GM19452 (cell line): ENCODE data around the gene PUSL1.

Experiments used
- ATAC-seq: cut with Tn5 transposase; IDR thresholded peaks from one replicate; pipeline ENCODE4 v1.9.1; 2021; ENCODE audit not compliant: unreplicated experiment

Gene PUSL1

DNA sequence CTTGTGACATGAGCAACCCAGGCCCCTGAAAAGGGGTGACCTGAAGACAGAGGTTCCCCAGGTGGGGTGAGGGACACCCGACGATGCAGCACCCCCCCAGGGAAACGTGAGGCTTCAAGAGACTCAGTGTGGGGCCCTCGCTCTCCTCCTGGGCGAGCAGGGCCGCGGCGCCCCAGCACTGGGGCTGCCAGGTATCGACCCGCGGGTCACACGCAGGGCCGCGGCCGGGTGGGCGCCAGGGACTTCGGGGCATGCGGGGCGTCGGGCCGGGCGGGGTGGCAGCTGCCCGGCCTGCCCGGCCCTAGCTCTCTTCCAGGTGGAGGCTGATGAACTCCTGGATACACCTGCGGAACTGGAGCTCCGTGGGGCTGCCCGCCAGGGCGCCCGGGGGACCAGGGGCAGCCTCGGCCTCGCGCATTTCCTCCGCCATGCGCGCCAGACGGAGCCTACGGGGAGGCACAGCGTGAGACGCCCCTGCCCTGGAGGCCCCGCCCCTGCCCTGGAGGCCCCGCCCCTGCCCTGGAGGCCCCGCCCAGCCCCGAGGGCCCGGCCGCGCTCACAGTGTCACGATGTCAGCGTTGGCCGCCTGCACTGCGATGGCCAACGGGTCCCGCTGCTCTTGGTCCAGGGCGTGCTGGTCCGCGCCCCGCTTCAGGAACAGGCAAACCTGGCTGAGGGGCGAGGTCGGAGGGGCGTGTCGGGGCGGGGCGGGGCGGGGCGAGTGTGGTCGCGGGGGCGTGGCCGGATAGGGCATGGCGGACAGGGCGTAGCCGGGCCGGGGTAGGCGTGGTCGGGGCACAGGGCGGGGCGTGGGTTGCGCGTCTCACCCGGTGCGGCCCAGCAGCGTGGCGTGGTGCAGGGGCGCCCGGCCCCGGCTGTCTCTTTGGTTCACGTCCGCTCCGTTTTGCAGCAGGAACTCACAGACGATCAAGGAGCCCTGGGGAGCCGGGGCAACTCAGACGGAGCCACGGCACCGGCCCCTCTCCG, 14.8 kb upstream of the PUSL1 start:
- no peak for ATAC-seq

DNA sequence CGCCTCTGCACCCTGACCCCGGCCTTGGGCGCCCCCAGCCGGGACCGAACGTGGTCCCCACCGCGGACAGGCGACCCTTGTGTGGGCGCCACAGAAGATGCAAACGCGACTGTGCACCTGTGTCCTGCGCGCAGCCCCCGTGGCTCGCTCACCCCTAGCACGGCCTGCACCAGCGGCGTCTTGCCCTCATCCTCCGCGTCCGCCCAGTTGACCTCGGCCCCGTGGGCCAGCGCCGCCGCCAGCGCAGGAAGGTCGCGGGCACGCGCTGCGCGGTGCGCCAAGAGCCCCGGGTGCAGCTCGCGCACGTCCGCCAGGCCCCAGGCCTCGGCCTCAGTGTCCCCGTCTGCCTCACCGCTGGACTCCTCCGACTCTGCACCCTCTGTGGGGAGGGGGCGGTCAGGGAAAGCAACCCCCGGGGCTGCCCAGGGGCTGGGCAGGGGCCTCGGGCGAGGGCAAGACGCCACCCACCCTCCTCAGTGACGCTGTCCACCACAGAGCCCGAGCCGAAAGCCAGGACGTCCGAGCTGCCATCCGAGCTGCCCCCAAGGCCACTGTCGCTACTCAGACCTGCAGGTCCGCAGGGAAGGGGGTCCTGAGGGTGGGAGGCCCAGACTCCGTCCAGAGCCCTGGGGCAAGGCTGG, 14.0 kb upstream of the PUSL1 start:
- ATAC-seq = no peak

GRCh38 chr1:1295154-1295923, 13.1 kb upstream of the PUSL1 start:
- no peak for ATAC-seq

GRCh38 chr1:1296070-1297061, 12.0 kb upstream of the PUSL1 start:
- no peak for ATAC-seq

DNA sequence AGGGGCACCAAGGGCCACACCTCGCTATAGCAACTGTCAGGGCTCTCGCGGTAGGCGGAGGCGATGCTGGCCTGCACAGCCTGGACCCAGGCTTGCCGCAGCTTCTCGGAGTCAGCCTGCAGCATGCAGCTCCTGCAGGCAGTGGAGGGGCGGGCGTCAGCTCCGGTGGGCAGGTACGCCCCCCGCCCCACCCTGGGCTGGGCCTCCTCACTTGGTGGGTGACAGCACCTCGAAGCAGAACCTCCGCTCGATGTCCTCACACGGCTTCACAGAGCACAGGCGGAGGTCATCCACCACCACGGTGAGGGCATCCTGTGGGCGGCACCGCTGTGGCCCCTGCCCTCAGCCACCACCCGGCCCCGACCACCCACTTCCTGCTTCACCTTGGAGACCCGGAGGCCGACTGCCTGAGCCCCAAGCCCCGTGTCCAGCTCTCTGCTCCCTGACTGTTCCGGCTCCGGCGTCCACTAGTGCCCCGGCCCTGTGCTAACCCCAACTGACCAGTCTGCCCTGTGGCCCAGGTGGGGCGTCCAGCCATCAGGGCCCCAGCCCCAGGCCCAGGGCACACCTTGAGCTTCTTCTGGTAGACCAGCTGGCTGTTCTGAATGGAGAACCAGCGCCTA, 10.5 kb upstream of the PUSL1 start:
- no peak for ATAC-seq

GRCh38 chr1:1298861-1299685, 9.3 kb upstream of the PUSL1 start:
- ATAC-seq = no peak

- ATAC-seq = no peak
These were observed 8.6 kb upstream of the PUSL1 start for GRCh38 chr1:1299686-1300351.

DNA sequence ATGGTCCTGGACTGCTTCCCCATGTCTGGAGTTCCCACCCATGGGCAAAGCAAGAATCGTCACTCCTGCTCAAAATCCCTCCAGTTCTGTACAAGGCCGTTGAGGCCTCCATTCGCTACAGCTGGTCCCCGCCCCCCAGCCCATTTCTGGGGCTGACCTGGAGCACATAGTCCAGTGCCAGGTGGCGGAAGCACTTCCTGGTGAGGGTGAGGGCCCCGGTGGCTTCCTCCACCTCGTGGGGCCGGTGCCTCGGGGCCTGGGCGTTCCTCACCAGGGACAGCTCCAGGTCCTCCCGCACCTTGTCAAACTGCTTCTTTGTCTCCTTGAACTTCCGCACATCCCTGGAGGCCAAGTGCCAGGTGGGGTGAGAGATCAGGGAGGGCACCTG, 8.1 kb upstream of the PUSL1 start:
- no peak for ATAC-seq

- no peak for ATAC-seq
These were observed 6.4 kb upstream of the PUSL1 start for GRCh38 chr1:1302006-1302430.

DNA sequence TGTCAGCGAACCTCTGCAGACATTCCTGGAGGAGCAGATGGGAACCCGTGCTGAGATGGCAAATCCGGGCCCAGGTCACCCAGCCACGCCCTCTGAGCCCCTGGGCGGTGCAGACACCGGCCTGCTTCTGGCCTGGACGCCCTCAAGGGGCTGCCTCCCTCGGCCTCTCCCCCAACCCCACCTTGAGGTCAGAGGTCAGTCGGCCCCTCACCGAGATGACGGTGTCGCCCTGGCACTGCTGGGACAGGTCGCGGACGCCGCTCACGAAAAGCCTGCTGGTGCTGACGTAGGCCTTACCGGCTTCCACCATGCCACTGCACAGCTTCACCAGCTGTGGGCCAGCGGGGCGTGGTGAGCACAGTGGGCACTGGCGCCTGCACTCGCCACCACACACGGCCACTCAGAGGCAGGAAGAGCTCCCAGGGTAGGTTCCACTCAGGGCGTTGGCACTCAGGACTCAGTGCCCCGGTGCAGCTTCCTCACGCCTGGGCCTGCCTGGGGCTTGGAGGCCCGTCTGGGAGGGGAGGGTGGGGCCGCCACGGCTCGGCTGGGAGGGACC, 5.4 kb upstream of the PUSL1 start:
- no peak for ATAC-seq

GRCh38 chr1:1303736-1304135, 4.7 kb upstream of the PUSL1 start:
- ATAC-seq = no peak

DNA sequence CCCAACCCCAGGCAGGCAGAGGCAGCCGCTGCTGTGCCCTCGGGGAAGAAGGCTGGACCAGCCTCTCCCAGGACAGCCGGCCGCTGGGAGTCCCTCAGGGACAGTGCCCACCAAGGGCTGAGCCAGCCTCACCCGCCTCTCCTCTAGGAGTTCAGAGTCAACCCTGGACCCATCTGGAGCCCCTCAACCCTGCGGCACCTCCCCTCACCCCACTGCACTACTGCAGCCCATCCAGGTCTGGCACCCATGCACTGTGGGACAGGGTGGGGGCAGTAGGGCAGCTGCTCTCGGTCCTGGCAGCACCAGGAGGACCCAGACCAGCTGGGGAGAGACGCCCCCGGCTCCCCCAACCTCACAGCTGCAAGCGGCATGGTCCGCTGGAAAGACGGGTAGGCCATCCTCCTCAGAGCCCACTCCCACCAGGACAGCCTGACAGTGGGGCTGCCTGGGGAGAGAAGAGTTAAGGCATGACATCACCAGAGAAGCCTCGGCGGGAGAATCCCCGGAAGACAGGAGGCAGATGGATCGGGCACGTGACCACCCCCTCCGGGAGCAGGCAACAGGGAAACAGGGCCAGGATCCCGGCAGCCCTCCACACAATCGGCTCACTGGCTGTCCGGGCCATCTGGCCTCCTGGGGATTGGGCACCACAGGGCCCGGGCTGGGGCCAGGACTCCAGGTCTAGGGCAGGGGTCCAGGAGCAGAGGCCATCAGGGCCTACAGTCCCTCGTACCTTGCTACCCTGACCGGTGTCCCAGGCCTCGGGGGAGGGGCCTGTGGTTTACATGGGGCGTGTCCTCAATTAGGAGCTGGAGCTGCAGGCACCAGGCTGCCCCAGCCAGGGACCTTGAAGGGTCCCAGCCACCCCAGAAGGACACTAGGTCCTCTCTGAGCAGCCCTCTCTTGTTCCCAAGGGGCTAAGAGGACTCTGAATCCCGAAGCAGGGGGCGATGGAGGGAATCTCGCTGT, 3.8 kb upstream of the PUSL1 start:
- ATAC-seq = no peak

GRCh38 chr1:1305300-1306069, 2.9 kb upstream of the PUSL1 start:
- no peak for ATAC-seq

- no peak for ATAC-seq
These were observed 2.2 kb upstream of the PUSL1 start for GRCh38 chr1:1306070-1306660.

- ATAC-seq = no peak
These were observed 1.6 kb upstream of the PUSL1 start for GRCh38 chr1:1306661-1307260.
